Peyer's patch (tissue), 4 donors: ENCODE data around the gene NOTCH3. TPM values are rescaled to one million over a fixed set of nuclear protein-coding genes. Genes with fewer than 3 reads are reported as not detected.

ENCODE experiments used
- DNase-seq, 3 donors: peaks; one replicate each; pipeline ENCODE4 v3.0.0-alpha.2; 2017 to 2019
- H3K27ac ChIP-seq, 4 donors: fragments of 200-600 bp; sonication (generic); one replicate each; pipeline ENCODE4 v1.5.1; 2016 to 2019
- H3K27me3 ChIP-seq, 2 donors: fragments of 200-600 bp; sonication (generic); one replicate each; pipeline ENCODE4 v1.5.1; 2019
- H3K36me3 ChIP-seq, 3 donors: fragments of 200-600 bp; sonication (generic); one replicate each; pipeline ENCODE4 v1.5.1; 2016 to 2019
- H3K4me1 ChIP-seq, 4 donors: fragments of 200-600 bp; sonication (generic); one replicate each; pipeline ENCODE4 v1.5.1; 2016 to 2019
- H3K4me3 ChIP-seq, 4 donors: fragments of 200-600 bp; sonication (generic); 1 replicate in 3 of 4; 2 replicates in 1 of 4; pipeline ENCODE4 v1.5.1; 2016 to 2019; ENCODE audit warnings: mild to moderate bottlenecking in 1 of 4
- H3K9me3 ChIP-seq, 4 donors: fragments of 200-600 bp; sonication (generic); one replicate each; pipeline ENCODE4 v1.5.1; 2016 to 2019; ENCODE audit warnings: mild to moderate bottlenecking in 1 of 4
- POLR2A ChIP-seq, 2 donors: fragments of 450-650 bp; IDR thresholded peaks; one replicate each; pipeline ENCODE4 v1.5.1; 2017; ENCODE audit warnings: antibody characterized with exemption in 2 of 2, mild to moderate bottlenecking in 2 of 2, moderate library complexity in 2 of 2
- total RNA-seq, 4 donors: library from RNA; depleted of rRNA; stranded (reverse); fragments of >200 nt; gene quantifications; one replicate each; pipeline ENCODE4 v1.1.0, GENCODE V29; 2016
- TF ChIP-seq, protein P1 (sequence below), 6 experiments: fragments of 450-650 bp in 4 of 6; fragments of 200-600 bp in 2 of 6; sonication (generic) in 1 of 6; IDR thresholded peaks; one replicate each; pipeline ENCODE4 v1.5.1; 2017 to 2019; ENCODE audit warnings: antibody characterized with exemption in 6 of 6, mild to moderate bottlenecking in 3 of 6, moderate library complexity in 1 of 6

Gene NOTCH3
- total RNA-seq, 4 donors from 2014 or later, result 2.6 to 16.5 (median 8.9) TPM

DNA sequence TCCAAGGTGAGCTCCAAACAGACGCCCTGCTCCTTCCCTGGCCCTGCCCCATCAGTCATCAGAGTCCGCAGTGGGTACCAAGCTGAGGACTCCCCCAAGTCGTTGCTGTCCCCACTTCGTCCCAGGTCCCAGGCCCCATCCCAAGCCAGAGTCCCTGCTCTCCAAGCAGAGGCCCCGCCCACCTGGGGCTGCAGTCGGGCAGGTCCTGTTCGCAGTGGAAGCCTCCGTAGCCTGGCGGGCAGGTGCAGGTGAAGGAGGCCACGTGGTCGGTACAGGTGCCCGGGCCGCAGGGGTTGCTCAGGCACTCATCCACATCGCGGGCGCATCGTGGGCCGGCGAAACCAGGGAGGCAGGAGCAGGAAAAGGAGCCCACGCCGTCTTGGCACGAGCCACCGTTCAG is 19.4 kb downstream of the NOTCH3 start:
- Histone ChIP-seq H3K9me3 (no peaks in the 10 kb centered on the region), H3K27ac (no peak overlapping the region), H3K4me3 (peak overlapping the region in 2 of 4 donors; percentile 51 to 54), H3K36me3 (no peaks in the 10 kb centered on the region), H3K4me1 (peaks cover 0 to 13% (median 3%) of the 10 kb centered on the region in 4 donors), H3K27me3 (no peaks in the 10 kb centered on the region)
- TF ChIP-seq, protein P1, sequence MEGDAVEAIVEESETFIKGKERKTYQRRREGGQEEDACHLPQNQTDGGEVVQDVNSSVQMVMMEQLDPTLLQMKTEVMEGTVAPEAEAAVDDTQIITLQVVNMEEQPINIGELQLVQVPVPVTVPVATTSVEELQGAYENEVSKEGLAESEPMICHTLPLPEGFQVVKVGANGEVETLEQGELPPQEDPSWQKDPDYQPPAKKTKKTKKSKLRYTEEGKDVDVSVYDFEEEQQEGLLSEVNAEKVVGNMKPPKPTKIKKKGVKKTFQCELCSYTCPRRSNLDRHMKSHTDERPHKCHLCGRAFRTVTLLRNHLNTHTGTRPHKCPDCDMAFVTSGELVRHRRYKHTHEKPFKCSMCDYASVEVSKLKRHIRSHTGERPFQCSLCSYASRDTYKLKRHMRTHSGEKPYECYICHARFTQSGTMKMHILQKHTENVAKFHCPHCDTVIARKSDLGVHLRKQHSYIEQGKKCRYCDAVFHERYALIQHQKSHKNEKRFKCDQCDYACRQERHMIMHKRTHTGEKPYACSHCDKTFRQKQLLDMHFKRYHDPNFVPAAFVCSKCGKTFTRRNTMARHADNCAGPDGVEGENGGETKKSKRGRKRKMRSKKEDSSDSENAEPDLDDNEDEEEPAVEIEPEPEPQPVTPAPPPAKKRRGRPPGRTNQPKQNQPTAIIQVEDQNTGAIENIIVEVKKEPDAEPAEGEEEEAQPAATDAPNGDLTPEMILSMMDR (IDR thresholded peaks at IDR 0.05), result no peak
- TF ChIP-seq POLR2A (IDR thresholded peaks at IDR 0.05), result no peak
- no peak for DNase-seq

DNA sequence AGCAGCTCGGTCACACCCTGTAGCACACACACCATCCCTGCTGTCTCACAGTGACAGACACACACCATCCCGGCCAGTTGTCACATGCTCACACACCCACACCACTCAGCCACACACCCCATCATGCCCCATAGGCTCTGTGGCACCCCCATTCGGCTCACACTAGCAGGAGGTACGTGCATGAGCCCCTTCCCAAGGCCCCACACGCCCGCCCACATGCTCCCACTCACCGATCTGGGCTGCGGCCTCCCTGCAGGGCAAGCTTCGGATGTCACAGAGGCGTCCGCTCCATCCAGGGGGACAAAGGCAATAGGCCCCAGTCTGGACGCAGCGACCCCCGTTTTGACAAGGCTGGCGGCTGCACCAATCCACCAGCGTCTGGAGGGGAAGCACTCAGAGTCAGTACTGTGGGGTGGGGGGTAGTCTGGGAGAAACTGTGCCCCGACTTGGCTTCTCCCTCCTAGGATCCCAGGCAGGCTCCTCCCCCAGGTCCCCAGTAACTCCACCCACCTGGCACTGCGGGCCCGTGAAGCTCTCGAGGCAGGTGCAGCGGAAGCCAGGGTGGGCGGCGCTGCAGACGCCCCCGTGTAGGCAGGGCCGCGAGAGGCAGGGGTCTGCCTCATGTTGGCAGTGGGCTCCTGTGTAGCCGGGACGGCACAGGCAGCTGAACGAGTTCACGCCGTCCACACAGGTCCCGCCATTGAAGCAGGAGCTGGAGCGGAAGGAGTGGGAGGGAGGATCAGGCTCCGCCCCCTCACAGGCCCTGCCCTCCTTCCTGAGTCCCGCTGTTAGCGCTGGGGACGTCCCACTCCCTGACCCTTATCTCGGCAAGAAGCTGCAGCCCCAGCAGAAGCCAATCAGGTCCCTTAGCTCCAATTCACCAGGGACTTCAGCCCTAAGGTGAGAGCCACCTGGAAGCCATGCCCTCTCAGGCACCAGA is 20.1 kb downstream of the NOTCH3 start:
- Histone ChIP-seq H3K27me3 (no peaks in the 10 kb centered on the region), H3K4me1 (peaks cover 0 to 13% (median 3%) of the 10 kb centered on the region in 4 donors), H3K9me3 (no peaks in the 10 kb centered on the region), H3K27ac (peak overlapping the region in 1 of 4 donors; percentile 60), H3K36me3 (no peaks in the 10 kb centered on the region), H3K4me3 (peak overlapping the region; percentile 12 to 54 (median 36))
- DNase-seq, result peak in 2 of 3 donors; percentile 72 to 84
- TF ChIP-seq, protein P1 (IDR thresholded peaks at IDR 0.05), result no peak
- TF ChIP-seq POLR2A (IDR thresholded peaks at IDR 0.05), result no peak

DNA sequence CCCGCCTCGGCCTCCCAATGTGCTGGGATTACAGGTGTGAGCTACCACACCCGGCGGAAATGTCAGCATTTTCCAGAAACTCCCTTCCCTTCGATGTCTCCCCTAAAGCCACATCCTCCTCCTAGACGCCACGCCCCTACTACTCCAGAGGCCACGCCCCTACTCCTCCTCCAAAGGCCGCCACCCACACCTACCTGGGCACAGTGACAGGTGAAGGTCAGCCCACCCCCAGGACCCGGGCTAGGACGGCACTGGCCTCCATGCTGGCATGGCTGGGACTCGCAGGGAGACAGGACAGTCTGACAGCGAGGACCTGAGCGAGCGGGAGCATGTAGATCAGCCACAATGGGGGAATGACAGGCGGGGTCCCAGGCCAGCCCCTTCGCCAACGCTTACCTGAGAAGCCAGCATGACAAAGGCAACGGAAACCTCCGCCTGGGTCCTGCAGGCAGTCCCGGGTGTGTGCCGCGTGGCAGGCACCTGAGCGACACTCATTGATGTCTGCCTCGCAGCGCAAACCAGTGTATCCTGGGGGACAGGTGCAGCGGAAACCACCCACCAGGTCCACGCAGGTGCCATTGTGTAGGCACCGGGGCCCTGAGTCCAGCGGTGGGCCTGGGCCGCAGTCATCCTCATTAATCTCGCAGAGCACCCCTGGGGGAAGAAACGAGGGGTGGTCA is 22.0 kb downstream of the NOTCH3 start:
- no peak for DNase-seq
- TF ChIP-seq, protein P1 (IDR thresholded peaks at IDR 0.05), result no peak
- TF ChIP-seq POLR2A (IDR thresholded peaks at IDR 0.05), result no peak
- Histone ChIP-seq H3K27me3 (no peaks in the 10 kb centered on the region), H3K4me3 (no peak overlapping the region), H3K4me1 (peaks cover 0 to 13% (median 3%) of the 10 kb centered on the region in 4 donors), H3K36me3 (no peaks in the 10 kb centered on the region), H3K27ac (no peak overlapping the region), H3K9me3 (no peaks in the 10 kb centered on the region)

DNA sequence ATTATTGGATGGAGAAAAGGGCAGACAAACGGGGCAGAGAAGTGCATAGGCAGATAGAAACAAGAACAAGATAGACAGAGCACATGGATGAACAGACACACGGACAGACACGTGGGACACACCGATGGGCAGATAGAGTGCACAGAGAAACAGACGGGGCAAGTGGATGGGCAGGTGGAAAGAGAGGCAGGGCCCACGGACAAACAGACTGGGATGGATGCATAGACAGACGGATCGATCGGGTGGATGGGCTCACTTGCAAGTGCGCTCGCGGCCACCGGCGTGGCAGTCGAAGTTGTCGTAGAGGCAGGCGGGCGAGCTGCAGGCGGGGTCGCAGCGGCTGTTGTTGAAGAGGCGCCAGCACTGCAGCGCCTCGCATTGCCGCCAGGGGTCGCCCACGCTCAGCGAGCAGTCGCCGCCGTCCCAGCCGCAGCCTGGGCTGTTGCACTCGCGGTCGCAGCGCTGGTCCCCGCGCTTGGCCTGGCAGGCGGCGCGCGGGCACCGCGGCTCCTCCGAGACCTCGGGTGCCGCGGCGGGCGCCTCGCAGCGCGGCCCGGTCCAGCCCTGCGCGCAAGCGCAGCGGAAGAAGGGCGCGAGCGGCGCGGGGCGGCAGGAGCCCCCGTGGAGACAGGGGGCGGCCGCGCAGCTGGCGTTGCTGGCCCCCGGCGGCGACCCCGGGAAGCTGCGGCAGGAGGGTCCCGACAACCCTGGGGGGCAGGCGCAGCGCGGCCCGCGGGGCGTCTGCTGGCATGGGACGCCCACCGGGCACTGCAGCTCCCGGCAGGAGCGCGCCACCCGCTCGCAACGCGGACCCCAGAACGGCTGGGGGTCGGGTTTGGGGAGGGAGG is 23.3 kb downstream of the NOTCH3 start:
- no peak for TF ChIP-seq POLR2A (IDR thresholded peaks at IDR 0.05)
- TF ChIP-seq, protein P1 (IDR thresholded peaks at IDR 0.05), result peak; percentile 88 to 99 (median 97)
- no peak overlapping the region for H3K27ac ChIP-seq
- no peaks in the 10 kb centered on the region for H3K9me3 ChIP-seq
- H3K4me3 ChIP-seq, result peak overlapping the region in 3 of 4 donors; percentile 4 to 47 (median 45)
- peak; percentile 80 to 92 (median 87) for DNase-seq
- peaks cover 0 to 13% (median 3%) of the 10 kb centered on the region in 4 donors for H3K4me1 ChIP-seq
- no peaks in the 10 kb centered on the region for H3K36me3 ChIP-seq
- no peaks in the 10 kb centered on the region for H3K27me3 ChIP-seq

DNA sequence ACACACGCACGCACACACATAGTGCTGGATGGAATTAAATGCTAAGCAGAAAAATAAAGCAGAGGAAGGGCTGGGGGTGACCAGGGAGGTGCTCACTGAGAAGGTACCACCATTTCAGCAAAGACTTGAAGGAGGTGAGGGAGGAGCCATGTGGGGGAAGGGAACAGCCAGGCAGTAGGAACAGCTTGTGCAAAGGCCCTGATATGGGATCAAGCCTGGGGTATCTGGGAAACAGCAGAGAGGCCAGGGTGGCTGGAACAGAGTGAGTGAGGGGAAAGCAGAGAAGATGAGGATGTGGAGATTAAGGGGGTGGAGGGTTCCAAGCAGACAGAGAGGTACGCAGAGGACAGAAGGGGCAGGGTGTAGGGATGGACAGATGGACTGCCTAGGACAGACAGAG is 25.2 kb downstream of the NOTCH3 start:
- Histone ChIP-seq H3K27ac (no peak overlapping the region), H3K4me1 (peaks cover 0 to 7% (median 3%) of the 10 kb centered on the region in 4 donors), H3K36me3 (no peaks in the 10 kb centered on the region), H3K9me3 (no peaks in the 10 kb centered on the region), H3K27me3 (no peaks in the 10 kb centered on the region), H3K4me3 (no peak overlapping the region)
- DNase-seq, result no peak
- no peak for TF ChIP-seq POLR2A (IDR thresholded peaks at IDR 0.05)
- TF ChIP-seq, protein P1 (IDR thresholded peaks at IDR 0.05), result no peak
